T-helper 1 cell treated with Interleukin-12 subunit alpha and Interleukin-12 subunit beta and Interleukin-4 antibody, amounts not matched to agents 30 μg/mL and 1 μg/mL, for 36 hours (primary cell): ENCODE results near the gene SCAND1.
"Not testable (repeated sequence)": the region's sequence is repeated elsewhere in the genome, so short reads cannot be mapped to it uniquely, and the experiment has no call there.

Experiments
- H3K27ac Mint-ChIP-seq: one replicate; pipeline ENCODE4 v1.8.0; 2021; ENCODE audit warnings: mild to moderate bottlenecking, mixed read lengths
- H3K27me3 Mint-ChIP-seq: one replicate; pipeline ENCODE4 v1.8.0; 2021; ENCODE audit warnings: low read depth, mixed read lengths
- H3K36me3 Mint-ChIP-seq: one replicate; pipeline ENCODE4 v1.8.0; 2021; ENCODE audit warnings: low read depth, mixed read lengths
- H3K4me1 Mint-ChIP-seq: one replicate; pipeline ENCODE4 v1.8.0; 2021; ENCODE audit warnings: low read depth, mixed read lengths
- H3K4me3 Mint-ChIP-seq: one replicate; pipeline ENCODE4 v1.8.0; 2021; ENCODE audit warnings: mild to moderate bottlenecking, moderate library complexity, mixed read lengths
- H3K9me3 Mint-ChIP-seq: one replicate; pipeline ENCODE4 v1.8.0; 2021; ENCODE audit warnings: mixed read lengths

The SCAND1 gene

DNA sequence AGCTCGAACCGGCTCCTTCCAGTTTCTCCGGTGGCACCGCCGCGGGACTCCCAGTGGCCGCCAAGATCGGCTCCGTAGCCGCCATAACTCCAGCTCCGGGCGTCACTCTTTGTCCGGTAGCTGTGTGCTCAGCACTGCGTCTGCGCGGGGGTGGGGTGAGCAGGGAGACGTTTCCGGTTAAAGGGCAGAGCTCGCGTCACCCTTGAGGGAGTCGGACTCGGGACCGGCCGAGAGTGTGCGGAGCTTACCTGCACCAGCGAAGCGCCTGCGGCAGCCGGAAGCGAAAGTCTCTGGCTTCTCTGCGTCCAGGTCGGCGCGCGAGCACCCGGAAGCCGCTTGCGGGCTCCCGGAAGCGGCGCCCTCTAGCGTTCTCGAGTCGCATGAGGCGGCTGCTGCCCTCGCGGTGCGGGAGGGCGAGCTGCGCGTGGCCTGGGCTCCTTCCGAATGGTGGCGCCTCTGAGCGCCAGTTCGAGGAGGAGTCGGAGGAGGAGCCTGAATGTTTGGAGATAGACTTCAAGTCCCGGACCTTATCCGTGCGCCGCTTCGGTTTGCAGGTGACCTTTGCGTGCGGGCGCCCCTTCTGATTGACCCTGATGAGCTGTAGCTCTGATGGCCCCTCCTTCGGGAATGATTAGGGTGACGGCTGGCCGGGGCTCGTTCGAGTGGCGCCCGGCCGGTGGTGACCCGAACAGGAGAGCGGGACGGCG lies at the start of gene SCAND1:
Gene SCAND1 (minus strand): TSS at position 303 of the 707 bp plus-strand sequence. CDS start 218 bp downstream, at position 85.
- Mint-ChIP-seq H3K4me3 (peak within 1 kb of the TSS; percentile 99), H3K4me1 (peaks cover 20% of the 10 kb centered on the region), H3K36me3 (peaks cover 9% of the 10 kb centered on the region), H3K27ac (peak within 1 kb of the TSS; percentile 100), H3K27me3 (no peaks in the 10 kb centered on the region), H3K9me3 (peaks cover 7% of the 10 kb centered on the region)

DNA sequence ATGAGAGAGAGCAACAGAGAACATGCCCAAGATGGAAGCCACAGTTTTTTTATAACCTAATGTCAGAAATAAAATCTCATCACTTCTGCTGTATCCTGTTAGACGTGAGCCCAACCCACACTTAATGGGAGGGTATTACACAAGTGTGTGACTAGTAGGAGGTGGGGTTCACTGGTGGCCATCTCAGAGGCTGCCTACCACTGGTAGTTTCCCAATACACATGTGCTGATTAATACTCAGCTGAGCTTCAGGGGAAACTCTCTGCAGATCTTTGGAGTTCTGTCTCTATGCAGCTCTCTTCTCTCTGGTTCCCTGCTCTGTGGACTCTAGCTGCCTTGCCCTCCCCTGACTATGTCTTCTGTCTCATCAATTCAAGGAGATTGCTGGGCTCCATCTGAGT lies 49.7 kb upstream of the SCAND1 start:
- H3K4me1 Mint-ChIP-seq, result no peaks in the 10 kb centered on the region
- H3K27ac Mint-ChIP-seq, result no peak overlapping the region
- H3K4me3 Mint-ChIP-seq, result no peak overlapping the region
- peaks cover 7% of the 10 kb centered on the region for H3K27me3 Mint-ChIP-seq
- no peaks in the 10 kb centered on the region for H3K36me3 Mint-ChIP-seq
- peaks cover 19% of the 10 kb centered on the region for H3K9me3 Mint-ChIP-seq

DNA sequence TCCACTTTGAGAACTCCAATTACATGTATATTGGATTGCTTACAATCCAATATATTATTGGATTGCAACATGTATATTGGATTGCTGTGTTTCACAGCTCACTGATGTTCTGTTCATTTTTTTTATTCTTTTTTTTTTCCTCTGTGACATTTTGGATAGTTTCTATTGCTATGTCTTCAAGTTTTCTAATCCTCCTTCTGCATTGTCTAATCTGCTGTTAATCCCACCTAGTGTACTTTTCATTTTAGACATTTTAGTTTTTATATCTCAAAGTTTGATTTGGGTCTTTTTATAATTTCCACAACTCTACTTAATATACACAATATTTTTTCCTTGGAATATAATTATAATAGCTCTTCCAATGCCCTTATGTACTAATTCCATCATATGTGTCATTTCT lies 48.6 kb upstream of the SCAND1 start:
- Mint-ChIP-seq H3K27ac (no peak overlapping the region), H3K9me3 (peaks cover 19% of the 10 kb centered on the region), H3K4me1 (no peaks in the 10 kb centered on the region), H3K4me3 (no peak overlapping the region), H3K27me3 (peaks cover 7% of the 10 kb centered on the region), H3K36me3 (no peaks in the 10 kb centered on the region)

DNA sequence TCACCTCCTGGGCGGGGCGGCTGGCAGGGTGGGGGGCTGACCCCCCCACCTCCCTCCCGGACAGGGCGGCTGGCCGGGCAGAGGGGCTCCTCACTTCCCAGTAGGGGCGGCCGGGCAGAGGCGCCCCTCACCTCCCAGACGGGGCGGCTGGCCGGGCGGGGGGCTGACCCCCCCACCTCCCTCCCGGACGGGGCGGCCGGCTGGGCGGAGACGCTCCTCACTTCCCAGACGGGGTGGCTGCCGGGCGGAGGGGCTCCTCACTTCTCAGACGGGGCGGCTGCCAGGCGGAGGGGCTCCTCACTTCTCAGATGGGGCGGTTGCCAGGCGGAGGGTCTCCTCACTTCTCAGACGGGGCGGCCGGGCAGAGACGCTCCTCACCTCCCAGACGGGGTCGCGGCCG lies 47.0 kb upstream of the SCAND1 start:
- H3K27me3 Mint-ChIP-seq, H3K27ac Mint-ChIP-seq, H3K4me1 Mint-ChIP-seq, H3K36me3 Mint-ChIP-seq, H3K4me3 Mint-ChIP-seq: not testable (repeated sequence)
- peaks cover 19% of the 10 kb centered on the region for H3K9me3 Mint-ChIP-seq

DNA sequence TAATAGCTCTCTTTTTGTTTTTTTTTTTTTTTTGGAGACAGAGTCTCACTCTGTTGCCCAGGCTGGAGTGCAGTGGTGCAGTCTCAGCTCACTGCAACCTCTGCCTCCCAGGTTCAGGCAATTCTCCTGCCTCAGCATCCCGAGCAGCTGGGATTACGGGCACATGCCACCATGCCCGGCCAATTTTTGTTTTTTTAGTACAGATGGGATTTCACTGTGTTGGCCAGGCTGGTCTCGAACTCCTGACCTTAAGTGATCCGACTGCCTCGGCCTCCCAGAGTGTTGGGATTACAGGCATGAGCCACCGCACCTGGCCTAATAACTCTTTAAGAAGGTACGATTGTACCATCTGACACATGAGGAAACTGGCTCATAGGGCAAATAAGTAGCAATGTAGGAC lies 42.2 kb upstream of the SCAND1 start:
- H3K9me3 Mint-ChIP-seq, H3K4me3 Mint-ChIP-seq, H3K4me1 Mint-ChIP-seq, H3K27ac Mint-ChIP-seq, H3K27me3 Mint-ChIP-seq, H3K36me3 Mint-ChIP-seq: not testable (repeated sequence)

DNA sequence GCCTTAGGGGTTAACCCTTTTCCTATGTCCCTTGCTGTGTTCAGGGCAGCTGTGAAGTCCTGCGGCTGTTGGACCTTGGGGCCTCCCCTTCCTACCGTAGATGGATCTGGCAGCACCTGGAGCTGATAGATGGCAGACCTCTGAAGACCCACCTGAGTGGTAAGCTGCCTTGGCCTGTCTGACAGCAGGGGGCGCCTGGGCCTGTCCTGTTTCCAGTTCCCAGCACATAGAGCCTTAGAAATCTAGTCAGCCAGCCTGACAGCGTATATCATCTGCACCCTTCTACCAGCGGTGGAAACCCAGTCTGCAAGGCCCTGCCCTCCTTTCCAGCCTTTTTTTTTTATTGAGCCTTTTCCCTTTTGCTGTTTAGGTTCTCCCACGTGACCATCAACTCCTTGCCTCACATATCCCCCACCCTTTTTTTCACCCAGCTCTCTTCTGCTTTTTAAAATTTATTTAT lies 40.7 kb upstream of the SCAND1 start:
- no peaks in the 10 kb centered on the region for H3K9me3 Mint-ChIP-seq
- peaks cover 10% of the 10 kb centered on the region for H3K27me3 Mint-ChIP-seq
- H3K4me1 Mint-ChIP-seq, result peaks cover 3% of the 10 kb centered on the region
- no peak overlapping the region for H3K27ac Mint-ChIP-seq
- no peaks in the 10 kb centered on the region for H3K36me3 Mint-ChIP-seq
- H3K4me3 Mint-ChIP-seq, result no peak overlapping the region

DNA sequence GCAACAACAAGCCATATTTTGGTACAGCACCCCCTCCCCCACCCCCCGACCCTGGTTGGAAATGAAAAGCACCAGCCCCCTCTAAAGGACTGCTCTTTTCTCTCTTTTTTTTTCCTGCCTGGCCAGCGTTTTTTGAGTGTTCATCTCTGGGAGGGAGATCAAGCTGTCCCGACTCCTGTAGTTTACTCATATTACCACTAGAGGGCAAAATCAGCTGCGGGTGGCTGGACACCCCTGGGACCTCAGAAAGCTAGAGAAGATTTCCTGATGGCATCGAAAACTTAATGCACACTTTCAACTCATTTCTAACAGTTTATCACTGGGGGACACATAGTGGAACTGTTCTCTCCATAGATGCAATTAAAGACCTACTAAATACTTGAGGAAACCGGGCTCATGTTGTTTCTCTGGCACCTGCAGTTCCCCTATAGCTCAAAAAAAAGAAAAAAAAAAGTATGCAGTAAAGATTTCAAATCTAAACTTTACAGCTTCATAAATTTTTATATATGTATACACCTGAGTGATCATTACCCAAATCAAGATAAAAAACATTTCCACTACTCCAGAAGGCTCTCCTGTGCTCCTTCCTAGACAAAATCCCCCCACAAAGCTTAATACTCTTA lies 38.5 kb upstream of the SCAND1 start:
- H3K4me3 Mint-ChIP-seq, result no peak overlapping the region
- H3K9me3 Mint-ChIP-seq, result no peaks in the 10 kb centered on the region
- peaks cover 25% of the 10 kb centered on the region for H3K27me3 Mint-ChIP-seq
- H3K4me1 Mint-ChIP-seq, result peaks cover 3% of the 10 kb centered on the region
- H3K27ac Mint-ChIP-seq, result no peak overlapping the region
- no peaks in the 10 kb centered on the region for H3K36me3 Mint-ChIP-seq

DNA sequence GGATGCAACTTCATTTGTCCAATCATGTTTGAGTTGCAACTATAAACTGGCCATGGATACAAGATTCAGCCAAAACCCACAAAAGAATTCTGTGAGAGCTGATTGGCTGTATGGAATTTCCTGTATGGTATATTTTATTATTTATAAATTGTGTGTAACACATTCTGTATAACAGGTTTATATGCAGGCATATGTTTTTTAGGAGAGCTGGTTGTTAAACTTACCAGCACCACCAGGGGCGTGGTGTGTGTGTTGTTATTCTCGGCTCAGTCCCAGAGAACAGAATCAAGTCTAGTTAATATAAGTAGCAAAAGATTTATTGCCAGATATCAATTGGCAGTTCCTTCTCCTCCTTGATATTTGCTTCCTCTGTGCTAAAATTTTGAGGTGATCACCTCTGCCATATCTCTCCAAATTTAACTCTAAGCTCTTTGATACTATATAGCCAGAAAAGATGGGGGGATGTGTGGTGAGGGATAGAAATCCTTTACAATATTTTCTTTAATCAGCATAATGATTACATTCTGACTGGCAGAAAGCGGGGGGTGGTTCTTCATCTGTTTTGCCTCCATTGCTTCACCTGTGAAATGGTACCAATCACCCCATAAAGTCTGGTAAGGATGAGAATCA lies 37.0 kb upstream of the SCAND1 start:
- Mint-ChIP-seq H3K27me3 (peaks cover 33% of the 10 kb centered on the region), H3K4me3 (no peak overlapping the region), H3K36me3 (no peaks in the 10 kb centered on the region), H3K9me3 (no peaks in the 10 kb centered on the region), H3K4me1 (peaks cover 3% of the 10 kb centered on the region), H3K27ac (no peak overlapping the region)

DNA sequence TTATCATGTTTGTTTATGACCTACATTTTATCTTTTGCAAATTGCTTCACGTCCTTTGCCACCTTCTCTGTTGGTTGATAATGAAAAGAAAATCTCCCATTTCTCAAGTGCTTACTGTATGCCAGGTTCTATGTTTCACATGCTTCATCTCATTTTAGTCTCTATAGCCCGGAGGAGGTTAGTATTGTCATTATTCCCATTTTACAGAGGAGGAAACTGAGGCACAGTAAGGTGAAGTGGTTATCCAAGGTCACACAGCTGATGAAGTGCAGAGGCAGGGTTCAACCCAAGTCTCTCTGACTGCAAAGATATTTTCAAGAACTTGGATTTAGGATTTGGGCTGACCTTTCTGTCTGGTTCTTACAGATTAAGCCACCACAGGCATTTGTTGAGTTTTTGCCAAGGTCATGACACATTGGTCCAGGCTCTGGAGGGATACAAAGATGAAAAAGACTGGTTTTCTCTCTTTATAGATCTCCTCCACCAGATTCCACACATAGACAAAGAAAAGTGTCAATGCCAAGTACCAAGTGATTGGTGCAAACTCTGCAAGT lies 34.7 kb upstream of the SCAND1 start:
- H3K27me3 Mint-ChIP-seq, result peaks cover 36% of the 10 kb centered on the region
- no peak overlapping the region for H3K4me3 Mint-ChIP-seq
- no peak overlapping the region for H3K27ac Mint-ChIP-seq
- peaks cover 3% of the 10 kb centered on the region for H3K4me1 Mint-ChIP-seq
- no peaks in the 10 kb centered on the region for H3K36me3 Mint-ChIP-seq
- H3K9me3 Mint-ChIP-seq, result no peaks in the 10 kb centered on the region

DNA sequence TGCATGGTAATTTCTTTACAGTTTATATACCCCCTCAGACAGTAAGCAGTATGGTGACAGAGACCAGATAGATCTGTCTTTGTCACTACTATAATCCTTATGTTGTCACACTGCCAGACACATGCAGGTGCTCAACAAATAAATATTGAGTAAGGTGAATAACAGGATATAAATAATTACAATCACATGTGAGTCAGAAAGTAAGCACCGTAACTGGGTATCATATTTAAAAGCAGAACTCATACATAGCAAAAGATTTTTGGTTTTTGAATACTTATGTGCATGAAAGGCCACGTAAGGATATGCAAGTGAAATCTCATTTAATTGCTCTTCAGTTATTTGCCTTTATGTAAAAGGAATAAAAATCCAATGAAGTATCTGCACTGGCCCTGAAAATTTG lies 31.5 kb upstream of the SCAND1 start:
- no peak overlapping the region for H3K4me3 Mint-ChIP-seq
- peaks cover 32% of the 10 kb centered on the region for H3K27me3 Mint-ChIP-seq
- H3K27ac Mint-ChIP-seq, result no peak overlapping the region
- no peaks in the 10 kb centered on the region for H3K9me3 Mint-ChIP-seq
- H3K36me3 Mint-ChIP-seq, result no peaks in the 10 kb centered on the region
- H3K4me1 Mint-ChIP-seq, result peaks cover 3% of the 10 kb centered on the region

DNA sequence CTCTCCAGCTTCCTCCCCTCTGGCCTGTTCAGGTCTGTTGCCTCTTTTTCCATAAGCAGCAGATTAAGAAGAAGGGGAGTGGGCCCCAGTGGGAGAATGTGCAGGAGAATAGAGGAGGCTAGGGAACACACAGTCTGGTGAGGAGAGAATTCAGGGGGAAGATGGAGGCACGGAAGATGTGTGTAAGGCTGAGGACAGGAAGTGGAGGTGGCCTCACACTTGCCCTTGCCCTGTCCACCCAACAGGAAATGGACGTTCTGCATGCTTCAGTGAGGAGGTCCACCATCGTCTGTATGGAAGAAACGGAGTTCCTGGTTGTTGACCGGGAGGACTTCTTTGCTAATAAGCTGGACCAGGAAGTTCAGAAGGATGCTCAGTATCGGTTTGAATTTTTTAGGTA lies 30.1 kb upstream of the SCAND1 start:
- no peak overlapping the region for H3K27ac Mint-ChIP-seq
- no peak overlapping the region for H3K4me3 Mint-ChIP-seq
- no peaks in the 10 kb centered on the region for H3K36me3 Mint-ChIP-seq
- peaks cover 26% of the 10 kb centered on the region for H3K27me3 Mint-ChIP-seq
- H3K9me3 Mint-ChIP-seq, result no peaks in the 10 kb centered on the region
- peaks cover 3% of the 10 kb centered on the region for H3K4me1 Mint-ChIP-seq

DNA sequence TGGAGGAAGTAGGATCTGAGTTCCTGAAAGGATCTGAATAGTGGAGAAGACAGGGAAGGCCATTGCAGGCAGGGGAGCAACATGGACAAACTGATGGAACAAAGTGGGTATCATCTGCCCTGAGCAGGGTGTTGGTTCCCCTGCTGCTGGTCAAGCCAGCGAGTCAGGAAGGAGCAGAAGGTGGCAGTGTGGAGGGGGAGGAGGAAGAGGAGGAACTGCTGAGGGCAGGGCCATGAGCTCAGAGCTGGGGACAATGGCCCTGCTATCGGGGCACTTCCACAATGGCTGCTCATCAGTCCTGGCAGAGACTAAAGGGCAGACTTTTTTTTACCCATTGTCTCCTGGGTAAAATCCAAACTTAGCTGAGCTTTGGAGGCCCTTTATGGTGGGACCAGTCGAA lies 27.7 kb upstream of the SCAND1 start:
- Mint-ChIP-seq H3K9me3 (no peaks in the 10 kb centered on the region), H3K4me3 (no peak overlapping the region), H3K36me3 (no peaks in the 10 kb centered on the region), H3K4me1 (peaks cover 3% of the 10 kb centered on the region), H3K27me3 (peaks cover 15% of the 10 kb centered on the region), H3K27ac (no peak overlapping the region)

DNA sequence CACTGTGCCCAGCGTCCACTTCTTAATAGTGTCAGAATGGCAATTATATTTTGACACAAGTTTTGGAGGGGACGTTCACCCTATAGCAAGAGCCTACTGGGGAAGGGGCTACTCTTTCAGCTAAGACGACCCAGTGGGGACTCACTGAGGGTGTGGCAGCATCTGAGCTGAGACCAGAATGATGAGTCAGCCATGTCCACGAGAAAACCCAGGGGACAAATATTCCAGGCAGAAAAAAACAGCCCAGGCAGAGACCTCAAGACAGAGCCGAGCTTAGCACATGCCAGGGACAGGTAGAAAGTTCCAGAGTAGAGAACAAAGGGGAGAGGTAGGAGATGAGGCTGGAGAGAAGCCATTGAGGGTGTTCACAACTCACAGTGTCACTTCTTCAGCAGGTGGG lies 25.2 kb upstream of the SCAND1 start:
- H3K9me3 Mint-ChIP-seq, result no peaks in the 10 kb centered on the region
- H3K36me3 Mint-ChIP-seq, result no peaks in the 10 kb centered on the region
- H3K4me3 Mint-ChIP-seq, result no peak overlapping the region
- no peak overlapping the region for H3K27ac Mint-ChIP-seq
- H3K4me1 Mint-ChIP-seq, result peaks cover 3% of the 10 kb centered on the region
- H3K27me3 Mint-ChIP-seq, result peaks cover 7% of the 10 kb centered on the region

DNA sequence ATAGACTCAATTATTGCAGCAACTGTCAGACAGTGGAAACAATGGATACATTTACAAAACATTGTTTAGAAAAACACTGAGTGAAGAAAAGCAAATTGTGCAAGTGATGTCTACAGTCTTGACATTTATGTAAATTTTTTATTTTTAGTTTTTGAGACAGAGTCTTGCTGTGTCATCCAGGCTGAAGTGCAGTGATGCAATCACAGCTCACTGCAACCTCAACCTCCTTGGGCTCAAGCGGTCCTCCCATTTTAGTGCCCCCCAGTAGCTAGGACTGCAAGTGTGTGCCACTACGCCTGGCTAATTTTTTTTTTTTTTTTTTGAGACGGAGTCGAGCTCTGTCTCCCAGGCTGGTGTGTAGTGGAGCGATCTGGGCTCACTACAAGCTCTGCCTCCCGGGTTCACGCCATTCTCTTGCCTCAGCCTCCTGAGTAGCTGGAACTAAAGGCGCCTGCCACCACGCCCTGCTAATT lies 23.8 kb upstream of the SCAND1 start:
- Mint-ChIP-seq H3K27ac (no peak overlapping the region), H3K4me1 (peaks cover 3% of the 10 kb centered on the region), H3K9me3 (no peaks in the 10 kb centered on the region), H3K4me3 (no peak overlapping the region), H3K36me3 (no peaks in the 10 kb centered on the region), H3K27me3 (peaks cover 7% of the 10 kb centered on the region)
